Stimulated activated CD4-positive, alpha-beta T cell treated with anti-CD3 and anti-CD28 coated beads, Interleukin-2, amount 100 ng/mL, for 48 hours (primary cell): ENCODE data around the gene EIF4ENIF1.
"Not testable (repeated sequence)": the region's sequence is repeated elsewhere in the genome, so short reads cannot be mapped to it uniquely, and the experiment has no call there.

Experiments used
- DNase-seq, 2 donors: peaks; one replicate each; pipeline ENCODE4 v3.0.0-alpha.2; 2020

Gene EIF4ENIF1, protein sequence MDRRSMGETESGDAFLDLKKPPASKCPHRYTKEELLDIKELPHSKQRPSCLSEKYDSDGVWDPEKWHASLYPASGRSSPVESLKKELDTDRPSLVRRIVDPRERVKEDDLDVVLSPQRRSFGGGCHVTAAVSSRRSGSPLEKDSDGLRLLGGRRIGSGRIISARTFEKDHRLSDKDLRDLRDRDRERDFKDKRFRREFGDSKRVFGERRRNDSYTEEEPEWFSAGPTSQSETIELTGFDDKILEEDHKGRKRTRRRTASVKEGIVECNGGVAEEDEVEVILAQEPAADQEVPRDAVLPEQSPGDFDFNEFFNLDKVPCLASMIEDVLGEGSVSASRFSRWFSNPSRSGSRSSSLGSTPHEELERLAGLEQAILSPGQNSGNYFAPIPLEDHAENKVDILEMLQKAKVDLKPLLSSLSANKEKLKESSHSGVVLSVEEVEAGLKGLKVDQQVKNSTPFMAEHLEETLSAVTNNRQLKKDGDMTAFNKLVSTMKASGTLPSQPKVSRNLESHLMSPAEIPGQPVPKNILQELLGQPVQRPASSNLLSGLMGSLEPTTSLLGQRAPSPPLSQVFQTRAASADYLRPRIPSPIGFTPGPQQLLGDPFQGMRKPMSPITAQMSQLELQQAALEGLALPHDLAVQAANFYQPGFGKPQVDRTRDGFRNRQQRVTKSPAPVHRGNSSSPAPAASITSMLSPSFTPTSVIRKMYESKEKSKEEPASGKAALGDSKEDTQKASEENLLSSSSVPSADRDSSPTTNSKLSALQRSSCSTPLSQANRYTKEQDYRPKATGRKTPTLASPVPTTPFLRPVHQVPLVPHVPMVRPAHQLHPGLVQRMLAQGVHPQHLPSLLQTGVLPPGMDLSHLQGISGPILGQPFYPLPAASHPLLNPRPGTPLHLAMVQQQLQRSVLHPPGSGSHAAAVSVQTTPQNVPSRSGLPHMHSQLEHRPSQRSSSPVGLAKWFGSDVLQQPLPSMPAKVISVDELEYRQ

DNA sequence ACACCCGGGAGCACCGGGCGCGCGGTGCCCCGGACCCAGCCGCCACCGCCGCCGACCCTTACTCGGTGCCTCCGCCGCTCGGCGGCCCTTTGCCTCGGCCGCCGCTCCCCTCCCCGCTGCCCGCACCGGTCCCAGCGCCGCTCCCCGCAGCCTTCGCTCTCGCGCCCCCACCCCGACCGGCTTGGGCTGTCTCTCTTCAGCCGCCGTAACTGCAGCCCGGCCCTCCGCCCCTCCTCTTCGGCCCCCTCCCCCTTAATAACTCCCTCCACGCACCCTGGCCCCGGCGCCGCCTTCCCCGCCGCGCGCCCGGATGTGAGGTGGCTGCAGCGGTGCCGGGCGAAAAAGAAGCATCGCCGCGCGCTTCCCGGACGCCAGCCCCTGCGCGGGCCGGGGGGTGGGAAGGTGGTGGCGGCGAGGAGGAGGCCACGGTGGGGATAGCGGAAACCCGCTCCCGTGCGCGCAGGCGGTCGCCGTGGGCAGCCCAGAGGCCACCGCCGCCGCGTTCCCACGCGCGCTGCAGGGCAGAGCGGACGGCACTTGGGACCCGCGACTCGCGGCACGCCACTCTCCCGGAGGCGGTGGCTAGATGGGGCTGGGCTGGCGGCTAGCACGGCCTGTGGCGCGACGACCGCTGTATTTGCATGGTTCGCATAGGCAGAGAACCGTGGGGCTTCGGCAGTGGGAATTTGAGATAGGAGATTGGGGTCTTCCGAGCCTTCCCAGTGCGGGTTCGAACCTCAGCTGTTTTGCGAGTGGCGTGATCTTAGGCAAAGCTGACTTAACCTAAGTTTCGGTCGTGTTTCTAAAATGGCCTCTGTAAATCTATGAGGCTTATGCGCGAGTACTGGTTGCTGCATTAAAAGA is at the start of gene EIF4ENIF1:
Gene EIF4ENIF1 (minus strand): TSS at position 211 of the 864 bp plus-strand sequence. CDS start 1,124 bp downstream, outside the sequence.
- DNase-seq, result peak; percentile 69 to 75

DNA sequence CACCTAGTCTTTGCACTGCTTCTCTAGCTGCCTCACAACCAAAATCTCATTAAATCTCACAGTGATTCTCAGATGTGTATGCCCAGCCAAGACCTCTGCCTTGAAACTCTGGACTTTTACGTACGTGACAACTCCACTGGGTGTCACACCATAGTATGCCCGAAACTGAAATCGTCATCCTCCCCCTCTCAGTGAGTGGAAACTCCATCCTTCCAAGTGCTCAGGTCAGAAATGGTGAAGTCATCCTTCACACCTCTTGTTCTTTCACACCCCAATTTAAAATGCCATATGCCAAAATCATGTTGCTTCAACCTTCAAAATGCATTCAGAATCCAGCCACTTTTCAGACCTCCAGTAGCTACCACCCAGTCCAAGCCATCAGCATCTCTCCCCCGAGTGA is 49.2 kb upstream of the EIF4ENIF1 start:
- DNase-seq, result peak in 1 of 2 donors; percentile 28

DNA sequence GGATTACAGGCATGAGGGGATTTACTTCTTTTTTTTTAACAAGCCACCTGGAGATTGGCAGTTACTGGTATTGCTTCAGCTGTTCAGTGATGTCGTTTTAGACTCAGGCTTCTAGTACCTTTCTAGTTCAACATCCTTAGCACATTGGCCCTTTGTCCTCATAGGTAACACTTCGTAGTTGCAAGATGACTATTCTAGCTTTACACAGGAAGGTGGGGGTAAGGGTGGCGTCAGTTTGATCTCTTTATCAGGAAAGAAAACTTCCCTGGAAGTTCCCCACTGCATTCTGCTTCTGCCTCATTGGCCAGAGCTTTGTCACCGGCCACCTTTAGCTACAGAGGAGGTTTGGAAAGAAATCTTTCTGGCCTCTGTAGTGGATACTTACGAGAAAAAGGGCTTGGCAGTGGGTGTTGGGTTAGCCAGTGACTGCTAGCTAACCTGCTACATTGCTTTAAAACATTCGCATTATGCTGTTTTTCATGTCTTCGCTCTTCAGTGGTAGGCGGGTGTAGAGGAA is 47.4 kb upstream of the EIF4ENIF1 start:
- DNase-seq, result peak; percentile 27 to 44

DNA sequence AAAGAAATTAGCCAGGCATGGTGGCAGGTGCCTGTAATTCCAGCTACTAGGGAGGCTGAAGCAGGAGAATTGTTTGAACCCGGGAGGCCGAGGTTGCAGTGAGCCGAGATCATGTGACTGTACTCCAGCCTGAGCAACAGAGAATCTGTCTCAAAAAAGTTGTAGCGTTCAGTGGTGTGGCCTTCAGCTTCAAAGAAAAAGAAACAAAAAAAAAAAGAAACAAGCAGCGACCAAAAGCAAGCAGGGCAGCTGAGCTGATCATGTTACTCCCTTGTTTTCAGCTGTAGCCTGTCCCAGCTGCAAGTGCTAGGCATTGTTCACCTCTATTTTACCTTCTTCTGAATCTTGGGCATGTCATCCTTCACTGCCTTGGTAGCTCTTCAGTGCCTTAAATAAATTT is 43.7 kb upstream of the EIF4ENIF1 start:
- DNase-seq, result no peak

DNA sequence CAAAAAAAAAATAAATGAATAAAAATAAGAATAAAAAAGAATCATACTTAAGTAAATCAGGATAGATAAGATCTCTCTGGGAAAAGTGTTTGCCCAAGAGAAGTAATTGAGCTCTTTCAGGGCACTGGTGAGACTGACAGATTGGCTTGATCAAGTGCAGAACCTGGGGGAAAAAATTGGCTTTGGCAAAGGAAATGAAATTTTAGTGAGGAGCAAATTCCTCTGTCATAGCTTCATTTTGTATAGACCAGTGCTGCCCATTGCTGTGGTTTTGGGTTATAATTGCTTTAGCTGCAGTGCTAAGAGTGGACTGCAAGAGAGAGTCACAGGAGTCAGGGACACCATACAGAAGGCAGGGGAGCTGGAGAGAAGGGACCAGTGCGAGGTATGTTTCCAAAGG is 42.4 kb upstream of the EIF4ENIF1 start:
- no peak for DNase-seq

DNA sequence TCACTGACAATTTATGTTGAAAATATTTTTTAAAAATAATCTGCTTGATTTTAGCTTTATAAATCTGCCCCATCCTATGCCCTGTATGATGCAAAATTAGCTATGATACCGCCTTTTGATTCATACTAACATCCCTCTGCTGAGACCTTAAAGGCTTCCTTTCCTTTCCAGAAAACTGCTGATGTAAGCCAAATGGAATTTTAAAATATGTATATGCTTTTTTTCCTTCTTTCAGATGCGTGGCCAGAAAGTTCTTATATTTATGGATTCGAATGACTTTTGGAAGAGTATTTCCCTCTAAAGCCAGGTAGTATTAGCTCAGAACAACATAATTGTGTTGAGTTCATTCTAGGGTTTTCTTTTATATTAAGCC is 41.2 kb upstream of the EIF4ENIF1 start:
- DNase-seq, result no peak

DNA sequence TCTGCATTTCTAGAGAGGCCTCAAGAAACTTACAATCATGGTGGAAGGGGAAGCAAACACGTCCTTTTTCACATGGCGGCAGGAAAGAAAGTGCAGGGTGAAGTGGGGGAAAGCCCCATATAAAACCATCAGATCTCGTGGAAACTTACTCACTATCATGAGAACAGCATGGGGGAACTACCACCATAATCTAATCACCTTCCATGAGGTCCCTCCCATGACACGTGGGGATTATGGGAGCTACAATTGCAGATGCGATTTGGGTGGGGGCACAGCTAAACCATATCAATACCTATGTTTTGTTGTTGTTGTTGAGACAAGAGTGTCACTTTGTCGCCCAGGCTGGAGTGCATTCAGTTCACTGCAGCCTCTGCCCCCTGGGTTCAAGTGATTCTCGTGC is 36.6 kb upstream of the EIF4ENIF1 start:
- peak; percentile 24 to 42 for DNase-seq

DNA sequence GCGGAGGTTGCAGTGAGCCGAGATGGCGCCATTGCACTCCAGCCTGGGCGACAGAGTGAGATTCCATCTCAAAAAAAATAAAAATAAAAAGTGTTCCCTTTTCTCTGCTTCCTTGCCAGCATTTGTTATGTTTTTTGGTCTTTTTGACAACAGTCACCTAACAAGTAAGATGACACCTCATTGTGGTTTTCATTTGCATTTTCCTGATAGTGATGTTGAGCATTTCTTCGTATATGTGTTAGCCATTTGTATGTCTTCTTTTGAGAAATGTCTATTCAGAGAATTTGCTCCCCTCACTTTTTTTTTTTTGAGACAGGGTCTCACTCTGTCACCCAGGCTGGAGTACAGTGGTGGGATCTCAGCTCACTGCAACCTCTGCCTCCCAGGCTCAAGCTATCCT is 34.5 kb upstream of the EIF4ENIF1 start:
- not testable (repeated sequence) for DNase-seq

DNA sequence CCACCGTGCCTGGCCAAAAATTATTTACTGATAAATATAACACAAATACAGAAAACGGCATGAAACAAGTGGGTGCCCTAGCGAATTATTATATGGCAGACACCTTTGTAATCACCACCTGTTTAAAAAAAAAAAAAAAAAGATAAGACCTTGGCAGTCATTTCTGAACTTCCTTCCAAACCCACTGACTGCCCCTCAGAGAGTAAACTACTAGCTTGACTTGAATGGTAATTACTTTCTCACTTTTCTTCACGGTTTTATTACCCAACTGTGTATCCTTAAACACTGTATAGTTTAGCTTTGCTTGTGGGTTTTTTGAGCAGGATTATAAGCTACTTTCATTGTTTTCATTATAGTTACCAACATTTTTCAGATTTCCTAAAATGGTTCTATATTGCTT is 30.4 kb upstream of the EIF4ENIF1 start:
- DNase-seq, result no peak

DNA sequence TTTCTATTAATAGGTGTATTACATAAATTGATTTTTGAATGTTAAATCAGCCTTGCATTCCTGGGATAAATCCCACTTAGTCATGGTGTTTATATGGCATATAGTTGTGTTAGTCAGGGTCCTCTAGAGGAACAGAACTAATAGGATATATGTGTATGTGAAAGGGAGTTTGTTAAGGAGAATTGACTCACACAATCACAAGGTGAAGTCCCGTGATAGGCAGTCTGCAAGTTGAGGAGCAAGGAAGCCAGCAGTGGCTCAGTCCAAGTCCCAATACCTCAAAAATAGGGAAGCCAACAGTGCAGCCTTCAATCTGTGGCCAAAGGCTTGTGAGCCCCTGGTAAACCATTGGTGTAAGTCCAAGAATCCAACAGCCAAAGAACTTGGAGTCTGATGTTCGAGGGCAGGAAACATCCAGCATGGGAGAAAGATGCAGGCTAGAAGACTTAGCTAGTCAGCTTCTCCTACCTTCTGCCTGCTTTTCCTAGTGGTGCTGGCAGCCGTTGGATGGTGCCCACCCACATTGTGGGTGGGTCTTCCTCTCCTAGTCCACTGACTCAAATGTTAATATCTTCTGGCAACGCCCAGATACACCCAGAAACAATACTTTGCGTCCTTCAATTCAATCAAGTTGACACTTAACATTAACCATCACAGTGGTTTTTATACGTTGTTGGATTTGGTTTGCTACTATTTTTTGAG is 19.6 kb upstream of the EIF4ENIF1 start:
- no peak for DNase-seq

DNA sequence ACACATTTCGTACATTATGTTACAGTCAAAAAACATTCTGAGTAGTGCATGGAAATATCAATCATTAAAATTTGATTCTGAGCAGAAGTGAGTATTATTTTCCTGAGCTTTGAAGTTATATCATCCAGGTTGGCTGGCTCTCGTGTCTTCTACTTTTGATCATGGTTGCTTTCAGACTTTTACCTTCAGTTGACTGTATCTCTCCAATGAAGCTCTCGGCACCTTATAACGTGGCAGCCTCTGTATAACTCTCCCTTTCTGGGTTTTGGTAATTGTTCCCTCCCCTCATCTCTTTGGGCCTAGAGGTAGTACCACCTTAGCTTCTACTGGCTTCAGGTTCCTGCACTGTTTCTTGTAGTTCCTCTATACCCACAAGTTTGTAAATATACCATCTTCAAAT is 18.9 kb upstream of the EIF4ENIF1 start:
- no peak for DNase-seq

DNA sequence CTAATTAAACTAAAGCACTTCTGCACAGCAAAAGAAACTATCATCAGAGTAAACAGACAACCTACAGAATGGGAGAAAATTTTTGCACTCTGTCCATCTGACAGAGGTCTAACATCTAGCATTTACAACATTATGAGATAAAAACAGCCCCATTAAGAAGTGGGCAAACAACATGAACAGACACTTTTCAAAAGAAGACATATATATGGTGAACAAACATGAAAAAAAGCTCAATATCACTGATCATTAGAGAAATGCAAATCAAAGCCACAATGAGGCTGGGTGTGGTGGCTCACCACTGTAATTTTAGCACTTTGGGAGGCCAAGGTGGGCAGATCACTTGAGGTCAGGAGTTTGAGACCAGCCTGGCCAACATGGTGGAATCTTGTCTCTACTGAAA is 17.9 kb upstream of the EIF4ENIF1 start:
- not testable (repeated sequence) for DNase-seq

DNA sequence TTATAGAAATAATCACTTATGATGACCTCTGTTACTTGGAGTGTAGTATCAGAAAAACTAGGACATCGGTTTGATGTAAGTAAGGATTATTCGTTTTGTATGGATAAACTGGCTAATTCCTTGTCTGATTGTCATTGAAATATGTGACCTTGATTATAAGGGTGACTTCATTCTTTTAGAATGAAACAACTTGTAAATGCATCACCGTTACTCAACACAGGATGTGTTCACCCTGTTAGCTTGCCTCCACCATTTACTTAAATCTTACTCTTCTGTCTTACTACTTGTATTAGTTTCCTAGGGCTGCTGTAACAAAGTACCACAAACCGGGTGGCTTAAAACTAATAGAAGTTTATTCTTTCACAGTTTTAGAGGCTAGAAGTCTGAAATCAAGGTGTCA is 14.6 kb upstream of the EIF4ENIF1 start:
- DNase-seq, result no peak

DNA sequence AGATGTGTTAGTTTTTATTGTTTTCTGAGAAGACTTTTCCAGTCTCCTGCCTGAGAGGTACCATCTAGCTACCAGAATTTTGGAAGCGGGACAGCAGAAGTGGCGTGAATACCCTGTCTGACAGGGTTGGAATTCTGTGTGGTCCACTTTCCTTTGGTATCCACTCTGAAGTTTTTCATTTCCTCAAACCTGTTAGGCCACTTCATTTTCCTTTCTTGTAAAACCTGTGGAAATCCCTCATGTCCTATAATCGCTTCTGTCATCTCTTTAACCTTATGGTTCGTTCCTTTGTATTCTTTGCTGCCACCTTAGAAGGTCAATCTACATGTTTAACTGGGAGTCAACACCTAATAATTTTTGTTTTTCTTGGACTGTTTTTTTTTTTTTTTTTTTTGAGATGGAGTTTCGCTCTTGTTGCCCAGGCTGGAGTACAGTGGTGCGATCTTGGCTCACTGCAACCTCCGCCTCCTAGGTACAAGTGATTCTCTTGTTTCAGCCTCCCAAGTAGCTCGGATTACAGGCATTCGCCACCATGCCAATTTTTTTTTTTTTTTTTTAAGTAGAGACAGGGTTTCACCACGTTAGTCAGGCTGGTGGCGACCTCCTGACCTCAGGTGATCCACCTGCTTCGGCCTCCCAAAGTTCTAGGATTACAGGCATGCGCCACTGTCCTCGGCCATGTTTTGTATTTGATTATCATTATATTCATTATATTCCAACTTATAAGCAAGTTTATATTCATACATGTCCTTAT is 13.7 kb upstream of the EIF4ENIF1 start:
- DNase-seq, result no peak

DNA sequence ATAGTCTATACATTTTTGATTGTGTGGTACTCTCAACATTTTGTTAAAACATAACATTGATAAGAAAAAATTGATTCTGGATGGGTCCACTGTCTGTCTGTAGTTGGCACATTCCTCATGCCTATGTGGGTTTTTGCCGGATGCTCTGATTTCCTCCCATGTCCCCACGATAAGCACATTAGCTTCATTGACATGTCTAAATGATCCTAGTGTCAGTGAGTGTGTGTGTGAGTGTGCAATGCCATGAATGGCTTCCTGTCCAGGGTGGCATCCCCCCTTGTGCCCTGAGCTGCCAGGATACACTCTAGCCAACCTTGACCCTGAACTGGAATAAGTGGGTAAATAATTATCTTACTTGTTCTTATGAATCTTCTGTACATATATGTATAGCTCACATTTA is 12.1 kb upstream of the EIF4ENIF1 start:
- no peak for DNase-seq

DNA sequence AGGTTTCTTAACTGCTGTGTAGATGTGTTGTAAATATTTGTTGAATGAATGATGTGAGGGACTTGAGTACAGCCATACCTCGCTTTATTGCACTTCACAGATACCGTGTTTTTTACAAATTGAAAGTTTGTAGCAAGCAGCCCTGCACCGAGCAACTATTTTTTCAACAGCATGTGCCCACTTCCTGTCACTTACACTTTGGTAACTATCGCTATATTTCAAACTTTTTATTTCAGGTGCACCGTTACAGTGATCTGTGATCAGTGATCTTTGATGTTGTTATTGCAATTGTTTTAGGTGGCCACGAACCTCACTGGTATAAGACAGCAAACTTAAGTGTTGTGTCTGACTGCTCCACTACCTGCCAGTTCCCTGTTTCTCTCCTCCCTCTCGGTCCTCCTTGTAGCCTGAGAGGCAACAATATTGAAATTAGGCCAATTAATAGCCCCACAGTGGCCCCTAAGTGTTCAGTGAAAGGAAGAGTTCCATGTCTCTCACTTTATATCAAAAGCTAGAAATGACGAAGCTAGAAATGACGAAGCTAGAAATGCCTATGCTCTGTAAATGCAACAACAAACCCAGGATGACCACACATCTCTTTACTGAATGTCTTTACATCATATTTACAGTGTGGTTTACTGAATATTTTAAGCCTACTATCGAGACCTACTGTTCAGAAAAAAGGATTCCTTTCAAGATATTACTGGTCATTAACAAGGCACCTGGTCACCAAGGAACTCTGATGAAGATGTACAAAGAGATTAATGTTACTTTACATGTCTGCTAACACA is 7.7 kb upstream of the EIF4ENIF1 start:
- DNase-seq, result no peak

DNA sequence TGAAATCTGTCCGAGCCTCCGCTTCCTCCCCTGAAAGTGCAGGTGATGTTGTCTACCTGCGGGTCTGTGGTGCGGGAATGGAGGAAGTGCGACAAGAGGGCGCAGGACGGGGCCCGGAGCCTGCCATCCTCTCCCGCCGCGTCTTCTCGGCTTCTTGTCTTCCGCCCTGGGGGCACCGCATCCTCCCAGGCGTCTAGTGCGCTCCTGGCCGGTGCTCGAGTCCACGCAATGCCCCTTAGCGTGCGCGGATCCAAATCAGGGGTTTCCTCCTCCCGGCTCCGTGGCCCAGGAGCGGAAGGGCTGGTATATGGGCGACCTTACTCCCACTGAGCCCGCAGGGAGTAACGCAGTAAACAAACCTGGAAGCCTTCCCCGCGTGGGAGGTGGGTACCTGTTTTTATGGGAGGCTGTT is 7.1 kb upstream of the EIF4ENIF1 start:
- peak; percentile 27 to 30 for DNase-seq

DNA sequence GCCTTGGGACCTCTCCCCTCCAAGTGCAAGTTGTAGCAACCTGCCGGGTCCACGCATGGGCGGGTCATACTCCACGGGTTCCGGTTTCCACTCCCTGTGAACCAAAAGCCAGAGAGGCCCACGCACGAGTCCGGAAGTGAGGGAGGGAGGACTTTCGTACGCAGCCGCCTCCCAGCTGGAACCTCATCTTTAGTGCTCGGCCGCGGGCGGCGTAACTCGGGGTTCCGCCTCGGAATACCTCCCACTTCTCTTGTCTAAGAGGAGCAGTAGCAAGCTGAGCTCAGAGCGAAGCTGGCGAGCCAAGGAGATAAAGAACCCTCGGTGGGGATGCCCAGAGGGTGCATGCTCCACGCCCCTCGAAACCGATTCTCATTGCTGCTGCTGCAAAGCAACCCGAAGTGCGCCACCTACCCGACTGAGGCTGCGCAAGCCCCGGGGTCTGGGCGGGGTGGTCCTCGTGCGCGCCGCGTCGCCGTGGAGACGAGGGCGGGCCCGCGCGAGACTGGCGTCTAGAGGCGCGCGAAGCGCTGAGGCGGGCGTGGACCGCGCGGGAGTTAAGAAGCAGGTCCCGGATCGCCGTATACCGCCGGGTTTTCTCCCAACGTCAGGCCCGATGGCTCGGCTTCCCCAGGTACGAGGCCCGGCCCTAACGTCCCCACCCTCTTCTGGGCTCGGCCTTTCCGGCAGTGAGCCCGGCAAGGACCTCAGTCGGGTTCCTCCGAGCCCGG is 6.5 kb upstream of the EIF4ENIF1 start, which contains the start of gene SFI1:
Gene SFI1 (plus strand): TSS at position 530 of the 728 bp plus-strand sequence. CDS start 11,749 bp downstream, outside the sequence.
- peak; percentile 92 to 93 for DNase-seq

DNA sequence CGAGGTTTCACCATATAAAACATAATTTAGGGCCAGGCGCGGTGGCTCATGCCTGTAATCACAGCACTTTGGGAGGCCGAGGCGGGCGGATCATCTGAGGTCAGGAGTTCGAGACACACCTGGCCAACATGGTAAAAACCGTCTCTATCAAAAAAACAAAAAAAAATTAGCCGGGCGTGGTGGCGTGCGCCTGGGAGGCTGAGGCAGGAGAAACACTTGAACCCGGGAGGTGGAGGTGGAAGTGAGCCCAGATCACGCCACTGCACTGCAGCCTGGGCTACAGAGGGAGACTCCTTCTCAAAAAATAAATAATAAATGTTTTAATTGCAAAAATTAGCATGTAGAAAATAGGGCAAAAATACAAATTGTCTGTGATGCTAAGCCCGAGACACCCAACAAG is 5.7 kb upstream of the EIF4ENIF1 start:
- no peak for DNase-seq
